PFSK-1 (cell line): ENCODE results near the gene SERINC5.

Experiments used
- FOXP2 ChIP-seq: optimal IDR thresholded peaks from 2 replicates; pipeline ENCODE3; 2011; ENCODE audit warnings: borderline replicate concordance, control low read depth, inconsistent platforms; ENCODE audit not compliant: insufficient read depth; ENCODE audit errors: extremely low read length, extremely low read depth
- POLR2AphosphoS5 ChIP-seq: IDR thresholded peaks from 2 replicates; pipeline ENCODE4 v1.6.1; 2012; ENCODE audit warnings: low read depth, mild to moderate bottlenecking, control low read depth, low read length, moderate library complexity
- SIN3A ChIP-seq: IDR thresholded peaks from 2 replicates; pipeline ENCODE4 v1.6.1; 2012; ENCODE audit warnings: mild to moderate bottlenecking, low read length, moderate library complexity, borderline replicate concordance; ENCODE audit not compliant: insufficient read depth
- TAF1 ChIP-seq: IDR thresholded peaks from 2 replicates; pipeline ENCODE4 v1.6.1; 2012; ENCODE audit warnings: low read length, control low read depth, borderline replicate concordance; ENCODE audit not compliant: insufficient read depth

DNA sequence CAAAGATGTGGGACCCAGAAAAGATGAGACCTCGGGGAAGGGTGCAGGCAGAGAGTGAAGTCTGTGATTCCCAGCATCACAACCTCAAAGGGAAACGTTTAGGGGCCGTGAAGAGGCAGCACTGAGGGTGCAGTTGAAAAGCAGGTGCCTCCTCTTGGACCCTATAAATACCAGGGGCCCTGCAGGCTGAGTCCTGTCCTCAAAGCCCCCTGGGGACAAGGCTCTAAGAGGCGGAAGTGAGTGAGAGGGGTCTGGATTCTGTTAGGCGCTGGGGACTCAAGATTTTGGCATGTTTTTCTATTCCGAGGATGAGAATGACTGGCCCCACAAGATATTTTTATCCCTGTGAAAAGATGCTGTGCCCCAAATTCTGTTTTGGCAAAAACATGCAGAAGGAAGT, 112.9 kb downstream of the SERINC5 start:
- TF ChIP-seq SIN3A (no peak), POLR2AphosphoS5 (no peak), TAF1 (no peak), FOXP2 (no peak)
